ENCODE measurements around the gene SPDL1.

DNA sequence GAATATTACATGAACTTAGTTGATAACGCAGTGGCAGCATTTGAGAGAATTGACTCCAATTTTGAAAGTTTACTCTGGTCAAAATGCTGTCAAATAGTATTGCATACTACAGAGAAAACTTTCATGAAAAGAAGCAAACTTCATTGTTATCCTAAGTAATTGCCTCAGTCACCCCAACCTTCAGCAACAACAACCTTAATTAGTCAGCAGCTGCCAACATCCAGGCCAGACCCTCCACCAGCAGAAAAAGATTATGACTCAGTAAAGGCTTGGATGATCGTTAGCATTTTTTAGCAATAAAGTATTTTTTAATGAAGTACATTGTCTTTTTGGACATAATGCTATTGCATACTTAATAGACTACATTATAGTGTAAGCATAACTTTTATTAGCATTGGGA is 40.8 kb upstream of the SPDL1 start:
- TF ChIP-seq, protein P1, sequence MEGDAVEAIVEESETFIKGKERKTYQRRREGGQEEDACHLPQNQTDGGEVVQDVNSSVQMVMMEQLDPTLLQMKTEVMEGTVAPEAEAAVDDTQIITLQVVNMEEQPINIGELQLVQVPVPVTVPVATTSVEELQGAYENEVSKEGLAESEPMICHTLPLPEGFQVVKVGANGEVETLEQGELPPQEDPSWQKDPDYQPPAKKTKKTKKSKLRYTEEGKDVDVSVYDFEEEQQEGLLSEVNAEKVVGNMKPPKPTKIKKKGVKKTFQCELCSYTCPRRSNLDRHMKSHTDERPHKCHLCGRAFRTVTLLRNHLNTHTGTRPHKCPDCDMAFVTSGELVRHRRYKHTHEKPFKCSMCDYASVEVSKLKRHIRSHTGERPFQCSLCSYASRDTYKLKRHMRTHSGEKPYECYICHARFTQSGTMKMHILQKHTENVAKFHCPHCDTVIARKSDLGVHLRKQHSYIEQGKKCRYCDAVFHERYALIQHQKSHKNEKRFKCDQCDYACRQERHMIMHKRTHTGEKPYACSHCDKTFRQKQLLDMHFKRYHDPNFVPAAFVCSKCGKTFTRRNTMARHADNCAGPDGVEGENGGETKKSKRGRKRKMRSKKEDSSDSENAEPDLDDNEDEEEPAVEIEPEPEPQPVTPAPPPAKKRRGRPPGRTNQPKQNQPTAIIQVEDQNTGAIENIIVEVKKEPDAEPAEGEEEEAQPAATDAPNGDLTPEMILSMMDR (IDR thresholded peaks at IDR 0.05; ENCODE audit: poor library complexity) = no peak
- TF ChIP-seq EZH2 (IDR thresholded peaks at IDR 0.05; ENCODE audit: borderline replicate concordance) = no peak

All from hepatocyte (in vitro differentiated cells).